Measurements from ENCODE around the gene GPANK1. TPM values are rescaled to one million over a fixed set of nuclear protein-coding genes. Genes with fewer than 3 reads are reported as not detected.

Gene GPANK1
- total RNA-seq, 1 donor from 2014 or later, result 18.7 TPM

- DNase-seq (ENCODE audit: extremely low spot score, unreplicated experiment), result no peak
- peaks cover 62% of the 10 kb centered on the region for H3K36me3 Mint-ChIP-seq (ENCODE audit: unreplicated experiment)
- no peak overlapping the region for H3K4me3 Mint-ChIP-seq (ENCODE audit: unreplicated experiment)
- no peak for TF ChIP-seq CTCF (IDR thresholded peaks at IDR 0.05)
- H3K27ac Mint-ChIP-seq (ENCODE audit: unreplicated experiment), result no peak overlapping the region
- no peaks in the 10 kb centered on the region for H3K27me3 Mint-ChIP-seq (ENCODE audit: unreplicated experiment)
- peaks cover 2% of the 10 kb centered on the region for H3K4me1 Mint-ChIP-seq (ENCODE audit: unreplicated experiment)
- no peaks in the 10 kb centered on the region for H3K9me3 Mint-ChIP-seq (ENCODE audit: unreplicated experiment)
These were observed 37.0 kb downstream of the GPANK1 start for GRCh38 chr6:31627690-31628287.

GRCh38 chr6:31626952-31627351 is 37.8 kb downstream of the GPANK1 start:
- Mint-ChIP-seq H3K36me3 (ENCODE audit: unreplicated experiment) (peaks cover 63% of the 10 kb centered on the region), H3K4me1 (ENCODE audit: unreplicated experiment) (peaks cover 10% of the 10 kb centered on the region), H3K27ac (ENCODE audit: unreplicated experiment) (no peak overlapping the region), H3K27me3 (ENCODE audit: unreplicated experiment) (no peaks in the 10 kb centered on the region), H3K4me3 (ENCODE audit: unreplicated experiment) (no peak overlapping the region), H3K9me3 (ENCODE audit: unreplicated experiment) (no peaks in the 10 kb centered on the region)
- no peak for TF ChIP-seq CTCF (IDR thresholded peaks at IDR 0.05)
- no peak for DNase-seq (ENCODE audit: extremely low spot score, unreplicated experiment)

GRCh38 chr6:31624070-31624469 is 40.7 kb downstream of the GPANK1 start:
- no peak overlapping the region for H3K4me3 Mint-ChIP-seq (ENCODE audit: unreplicated experiment)
- H3K27me3 Mint-ChIP-seq (ENCODE audit: unreplicated experiment), result no peaks in the 10 kb centered on the region
- DNase-seq (ENCODE audit: extremely low spot score, unreplicated experiment), result no peak
- no peaks in the 10 kb centered on the region for H3K9me3 Mint-ChIP-seq (ENCODE audit: unreplicated experiment)
- no peak for TF ChIP-seq CTCF (IDR thresholded peaks at IDR 0.05)
- peaks cover 18% of the 10 kb centered on the region for H3K4me1 Mint-ChIP-seq (ENCODE audit: unreplicated experiment)
- H3K36me3 Mint-ChIP-seq (ENCODE audit: unreplicated experiment), result peaks cover 46% of the 10 kb centered on the region
- H3K27ac Mint-ChIP-seq (ENCODE audit: unreplicated experiment), result no peak overlapping the region

GRCh38 chr6:31622684-31623091 is 42.1 kb downstream of the GPANK1 start:
- no peak for TF ChIP-seq CTCF (IDR thresholded peaks at IDR 0.05)
- peak overlapping the region; percentile 92 for H3K27ac Mint-ChIP-seq (ENCODE audit: unreplicated experiment)
- H3K36me3 Mint-ChIP-seq (ENCODE audit: unreplicated experiment), result peaks cover 37% of the 10 kb centered on the region
- H3K4me3 Mint-ChIP-seq (ENCODE audit: unreplicated experiment), result peak overlapping the region; percentile 80
- peaks cover 18% of the 10 kb centered on the region for H3K4me1 Mint-ChIP-seq (ENCODE audit: unreplicated experiment)
- no peaks in the 10 kb centered on the region for H3K9me3 Mint-ChIP-seq (ENCODE audit: unreplicated experiment)
- DNase-seq (ENCODE audit: extremely low spot score, unreplicated experiment), result no peak
- no peaks in the 10 kb centered on the region for H3K27me3 Mint-ChIP-seq (ENCODE audit: unreplicated experiment)

GRCh38 chr6:31621991-31622390 is 42.8 kb downstream of the GPANK1 start:
- Mint-ChIP-seq H3K36me3 (ENCODE audit: unreplicated experiment) (peaks cover 31% of the 10 kb centered on the region), H3K9me3 (ENCODE audit: unreplicated experiment) (no peaks in the 10 kb centered on the region), H3K27ac (ENCODE audit: unreplicated experiment) (peak overlapping the region; percentile 92), H3K27me3 (ENCODE audit: unreplicated experiment) (no peaks in the 10 kb centered on the region), H3K4me1 (ENCODE audit: unreplicated experiment) (peaks cover 18% of the 10 kb centered on the region), H3K4me3 (ENCODE audit: unreplicated experiment) (peak overlapping the region; percentile 80)
- no peak for DNase-seq (ENCODE audit: extremely low spot score, unreplicated experiment)
- no peak for TF ChIP-seq CTCF (IDR thresholded peaks at IDR 0.05)

Measured in osteocyte (in vitro differentiated cells).